ENCODE results near the gene SRP14.
"Not testable (repeated sequence)": the region's sequence is repeated elsewhere in the genome, so short reads cannot be mapped to it uniquely, and the experiment has no call there.

Gene SRP14

GRCh38 chr15:39997639-39998038, 41.3 kb downstream of the SRP14 start:
- H3K36me3 Mint-ChIP-seq = peaks cover 22% of the 10 kb centered on the region
- H3K27ac Mint-ChIP-seq = no peak overlapping the region
- H3K4me3 Mint-ChIP-seq = no peak overlapping the region

GRCh38 chr15:39997031-39997430, 42.0 kb downstream of the SRP14 start:
- H3K9me3 Mint-ChIP-seq = no peaks in the 10 kb centered on the region
- H3K36me3 Mint-ChIP-seq = peaks cover 22% of the 10 kb centered on the region
- H3K27ac Mint-ChIP-seq = no peak overlapping the region
- H3K27me3 Mint-ChIP-seq = no peaks in the 10 kb centered on the region
- no peaks in the 10 kb centered on the region for H3K4me1 Mint-ChIP-seq
- H3K4me3 Mint-ChIP-seq = no peak overlapping the region

More at GRCh38 chr15:39997639-39998038, 41.3 kb downstream of the SRP14 start:
- Mint-ChIP-seq H3K27me3 (no peaks in the 10 kb centered on the region), H3K9me3 (no peaks in the 10 kb centered on the region), H3K4me1 (no peaks in the 10 kb centered on the region)

GRCh38 chr15:39996228-39996627, 42.8 kb downstream of the SRP14 start:
- H3K9me3 Mint-ChIP-seq, H3K27me3 Mint-ChIP-seq, H3K27ac Mint-ChIP-seq, H3K4me3 Mint-ChIP-seq, H3K4me1 Mint-ChIP-seq: not testable (repeated sequence)
- H3K36me3 Mint-ChIP-seq = peaks cover 22% of the 10 kb centered on the region

- not testable (repeated sequence) for H3K27ac Mint-ChIP-seq, H3K9me3 Mint-ChIP-seq, H3K27me3 Mint-ChIP-seq, H3K4me3 Mint-ChIP-seq, H3K4me1 Mint-ChIP-seq
- peaks cover 27% of the 10 kb centered on the region for H3K36me3 Mint-ChIP-seq
Measured at GRCh38 chr15:39992953-39993352, 46.0 kb downstream of the SRP14 start.

- Mint-ChIP-seq H3K9me3 (no peaks in the 10 kb centered on the region), H3K4me3 (no peak overlapping the region), H3K4me1 (no peaks in the 10 kb centered on the region), H3K27ac (no peak overlapping the region), H3K36me3 (peaks cover 20% of the 10 kb centered on the region), H3K27me3 (no peaks in the 10 kb centered on the region)
Measured at GRCh38 chr15:39990706-39991105, 48.3 kb downstream of the SRP14 start.

- H3K36me3 Mint-ChIP-seq = peaks cover 15% of the 10 kb centered on the region
- H3K4me3 Mint-ChIP-seq = no peak overlapping the region
- H3K27ac Mint-ChIP-seq = no peak overlapping the region
- H3K27me3 Mint-ChIP-seq = no peaks in the 10 kb centered on the region
- no peaks in the 10 kb centered on the region for H3K9me3 Mint-ChIP-seq
- H3K4me1 Mint-ChIP-seq = no peaks in the 10 kb centered on the region
Measured at GRCh38 chr15:39987821-39988220, 51.2 kb downstream of the SRP14 start.
